HG03108 (cell line): ENCODE results near the gene TRDN.
"Not testable (repeated sequence)": the region's sequence is repeated elsewhere in the genome, so short reads cannot be mapped to it uniquely, and the experiment has no call there.

Source experiments
- ATAC-seq: cut with Tn5 transposase; IDR thresholded peaks from one replicate; pipeline ENCODE4 v1.9.1; 2021; ENCODE audit warnings: moderate library complexity; ENCODE audit not compliant: unreplicated experiment

TRDN gene

DNA sequence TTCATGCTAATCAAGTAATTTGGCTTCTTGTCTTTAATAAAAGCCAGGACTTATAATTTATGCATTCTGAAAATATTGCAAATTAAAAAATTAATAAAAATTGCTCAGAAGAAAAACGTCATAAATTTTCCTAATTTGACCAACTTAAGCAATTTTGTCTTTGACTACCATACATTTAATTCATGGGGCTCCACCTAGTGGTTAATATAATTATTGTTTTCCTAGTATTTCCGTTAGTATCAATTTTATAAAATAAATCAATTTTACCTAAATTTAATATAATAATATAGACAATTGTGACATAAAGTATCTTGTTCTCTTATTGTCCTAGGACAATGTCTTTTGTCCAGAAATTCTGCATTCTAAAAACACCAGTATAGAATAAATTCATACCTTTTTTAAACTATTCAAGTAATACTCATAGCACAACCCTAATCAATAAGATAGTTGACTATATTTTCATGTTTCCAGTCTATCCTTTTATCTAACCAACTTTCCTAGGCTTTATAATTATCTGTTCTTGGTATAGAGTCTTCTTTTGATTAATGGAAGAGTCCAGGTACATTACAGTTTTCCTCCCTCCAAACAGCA lies 319.9 kb downstream of the TRDN start:
- ATAC-seq, result no peak

DNA sequence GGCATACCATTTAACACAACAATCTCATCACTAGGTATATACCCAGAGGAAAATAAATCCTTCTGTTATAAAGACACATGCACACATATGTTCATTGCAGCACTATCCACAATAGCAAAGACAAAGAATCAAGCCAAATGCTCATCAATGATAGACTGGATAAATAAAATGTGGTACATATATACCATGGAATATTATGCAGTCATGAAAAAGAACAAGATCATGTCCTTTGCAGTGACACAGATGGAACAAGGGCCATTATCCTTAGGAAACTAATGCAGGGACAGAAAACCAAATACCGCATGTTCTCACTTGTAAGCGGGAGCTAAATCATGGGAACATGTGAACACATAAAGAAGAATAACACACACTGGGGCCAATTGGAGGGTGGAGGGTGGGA lies 322.3 kb downstream of the TRDN start:
- ATAC-seq, result not testable (repeated sequence)

DNA sequence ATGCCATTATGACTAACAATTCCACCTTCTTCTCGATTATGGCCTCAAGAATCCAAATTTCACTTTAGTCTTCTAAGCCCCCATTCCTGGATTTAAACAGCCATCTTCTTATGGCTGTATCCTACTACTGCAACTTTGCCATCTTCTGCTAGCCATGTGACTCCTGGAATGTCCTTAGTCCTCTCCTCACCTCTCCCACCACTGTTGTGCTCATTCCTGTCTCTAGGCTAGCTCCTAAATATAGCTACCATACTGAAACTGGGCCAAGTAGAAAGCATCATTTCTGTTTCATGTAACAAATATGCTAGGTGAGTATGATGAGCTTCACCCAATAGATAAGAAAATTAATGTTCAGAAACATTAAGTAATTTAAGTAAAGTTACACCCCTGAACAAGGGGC lies 327.6 kb downstream of the TRDN start:
- ATAC-seq, result no peak

DNA sequence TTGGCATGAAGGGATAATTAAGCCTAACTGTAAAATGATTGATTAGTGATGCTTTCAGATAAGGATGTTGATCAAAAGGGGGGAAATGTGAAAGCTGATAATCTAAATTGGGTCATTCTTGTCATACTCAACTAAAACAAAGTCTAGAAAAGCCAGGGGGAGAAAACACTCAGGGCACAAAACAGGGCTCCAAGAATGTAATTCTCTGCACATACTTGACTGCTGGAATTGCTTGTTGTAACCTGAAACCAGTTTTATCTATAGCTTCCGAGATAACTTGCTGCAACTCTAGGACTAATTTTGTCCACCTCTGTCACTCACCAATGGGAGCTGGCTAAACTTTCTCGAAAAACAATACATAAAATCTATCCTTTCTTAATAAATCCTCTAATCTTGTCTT lies 330.4 kb downstream of the TRDN start:
- no peak for ATAC-seq

DNA sequence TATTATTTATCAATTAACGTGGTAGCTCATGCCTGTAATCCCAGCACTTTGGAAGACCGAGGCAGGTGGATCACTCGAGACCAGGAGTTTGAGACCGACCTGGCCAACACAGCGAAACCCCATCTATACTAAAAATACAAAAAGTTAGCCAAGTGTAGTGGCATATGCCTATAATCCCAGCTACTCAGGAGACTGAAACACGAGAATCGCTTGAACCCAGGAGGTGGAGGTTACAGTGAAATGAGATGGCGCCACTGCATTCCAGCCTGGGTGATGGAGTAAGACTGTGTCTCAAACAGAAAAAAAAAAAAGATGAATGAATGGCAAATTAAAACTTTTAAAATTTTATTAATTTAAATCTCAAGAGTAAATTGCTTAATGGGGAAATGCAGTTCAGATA lies 341.1 kb downstream of the TRDN start:
- ATAC-seq, result no peak

DNA sequence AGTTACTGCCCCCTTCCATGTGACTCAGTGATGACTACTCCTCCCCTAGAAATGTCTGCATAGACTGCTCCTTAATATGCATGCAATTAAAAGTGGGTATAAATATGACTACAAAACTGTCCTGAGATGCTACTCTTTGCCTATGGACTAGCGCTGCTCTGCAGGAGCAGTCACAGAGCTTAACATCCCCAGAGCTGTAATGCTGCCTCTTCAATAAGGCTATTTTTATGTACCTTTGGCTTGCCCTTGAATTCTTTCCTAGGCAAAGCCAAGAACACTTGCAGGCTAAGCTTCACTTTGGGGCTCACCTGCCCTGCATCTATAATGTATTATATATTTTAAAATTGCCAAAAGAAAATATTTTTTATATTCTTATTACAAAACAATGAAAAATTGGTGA lies 341.6 kb downstream of the TRDN start:
- ATAC-seq, result no peak

DNA sequence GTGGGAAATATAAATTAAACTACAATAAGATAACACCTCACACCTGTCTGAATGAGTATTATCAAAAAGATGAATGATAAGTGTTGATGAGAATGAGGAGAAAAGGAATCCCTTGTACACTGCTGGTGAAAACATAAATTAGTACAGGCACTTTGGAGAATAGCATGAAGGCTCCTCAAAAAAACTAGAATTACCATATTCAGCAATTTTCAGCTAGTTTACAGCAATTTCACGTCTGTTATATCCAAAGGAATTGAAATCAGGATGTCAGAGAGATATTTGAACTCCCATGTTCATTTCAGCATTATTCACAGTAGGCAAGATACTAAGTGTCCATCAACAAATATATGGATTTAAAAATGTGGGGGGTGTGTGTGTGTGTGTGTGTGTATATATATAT lies 348.1 kb downstream of the TRDN start:
- ATAC-seq, result no peak

DNA sequence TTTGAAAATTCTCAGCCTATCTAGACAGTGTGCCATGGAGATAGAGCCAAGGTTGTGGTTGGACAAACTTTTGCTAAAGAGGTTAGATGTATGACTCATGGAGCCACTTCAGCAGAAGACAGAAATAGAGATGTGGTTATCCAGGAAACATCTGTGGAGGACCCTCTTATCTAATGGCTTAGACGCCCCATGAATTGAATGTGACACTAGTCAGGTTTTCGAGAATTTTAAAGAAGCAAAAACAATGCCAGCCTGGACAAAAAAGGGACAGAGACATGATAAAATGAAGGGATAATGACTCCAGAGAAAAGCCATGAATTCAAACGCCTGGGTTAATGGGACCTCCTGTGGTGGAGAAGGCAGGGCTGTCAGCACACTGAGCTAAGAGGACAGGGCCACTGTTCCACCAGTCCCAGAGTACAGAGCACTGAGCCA lies 360.2 kb downstream of the TRDN start:
- no peak for ATAC-seq

DNA sequence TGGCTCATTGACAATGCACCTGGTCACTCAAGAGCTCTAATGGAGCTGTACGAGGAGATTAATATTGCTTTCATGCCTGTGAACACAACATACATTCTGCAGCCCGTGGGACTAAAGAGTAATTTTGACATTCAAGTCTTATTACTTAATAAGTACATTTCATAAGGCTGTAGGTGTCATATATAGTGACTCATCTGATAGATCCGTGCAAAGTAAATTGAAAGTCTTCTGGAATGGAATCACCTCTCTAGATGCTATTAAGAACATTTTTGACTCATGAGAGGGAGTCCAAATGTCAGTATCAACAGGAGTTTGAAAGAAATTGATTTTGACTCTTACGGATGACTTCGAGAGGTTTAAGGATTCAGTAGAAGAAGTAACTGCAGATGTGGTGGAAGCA lies 372.8 kb downstream of the TRDN start:
- no peak for ATAC-seq

DNA sequence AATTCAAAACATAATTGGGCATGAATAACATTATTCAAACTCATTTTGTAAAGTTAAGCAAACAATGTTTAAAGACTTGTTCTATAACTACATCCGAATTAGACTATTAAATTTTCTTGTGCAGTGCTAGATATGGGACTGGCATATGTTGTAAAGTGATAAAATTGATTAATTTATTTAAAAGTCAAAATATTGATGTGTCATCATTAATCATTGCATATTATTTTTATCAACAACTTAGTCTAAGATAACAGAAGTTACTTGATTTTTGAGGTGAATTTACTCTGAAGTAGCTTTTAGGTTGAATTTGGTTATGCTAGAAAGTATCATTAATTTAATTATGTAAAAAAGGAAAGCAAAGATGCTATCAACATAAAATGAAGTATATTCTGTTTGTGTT lies 396.1 kb downstream of the TRDN start:
- no peak for ATAC-seq

DNA sequence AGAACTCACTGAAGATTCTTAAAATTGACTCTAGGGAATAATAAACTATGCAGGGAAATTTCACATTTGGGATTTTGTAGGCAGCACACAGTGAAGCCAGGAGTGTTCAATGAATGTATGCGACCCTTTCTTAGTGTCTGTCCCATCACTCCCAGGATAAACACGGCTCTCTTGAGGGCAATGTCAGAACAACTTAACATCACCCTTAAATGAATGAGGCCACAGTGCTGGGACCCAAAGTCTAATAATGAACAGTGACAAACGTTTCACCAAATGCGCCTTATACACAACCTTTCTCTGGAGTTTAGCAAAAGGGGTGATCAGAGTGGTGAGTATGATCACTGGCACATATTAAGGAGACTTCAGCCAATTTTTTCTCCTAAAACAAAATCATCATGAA lies 403.4 kb downstream of the TRDN start:
- ATAC-seq, result no peak

DNA sequence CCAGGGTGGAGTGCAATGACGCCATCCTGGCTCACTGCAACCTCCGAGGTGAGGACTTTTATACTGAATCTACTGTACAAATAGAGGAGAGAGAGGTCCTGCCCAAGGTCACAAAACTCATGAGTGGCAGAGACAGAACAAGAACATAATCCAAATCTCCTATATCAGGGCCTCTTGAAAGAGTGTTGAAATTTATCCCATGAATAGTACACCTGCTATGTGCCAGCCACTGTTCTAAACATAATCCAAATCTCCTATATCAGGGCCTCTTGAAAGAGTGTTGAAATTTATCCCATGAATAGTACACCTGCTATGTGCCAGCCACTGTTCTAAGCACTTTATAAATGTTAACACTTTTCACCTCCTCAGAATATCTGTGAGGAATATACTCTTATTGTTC lies 409.0 kb downstream of the TRDN start:
- ATAC-seq, result not testable (repeated sequence)

DNA sequence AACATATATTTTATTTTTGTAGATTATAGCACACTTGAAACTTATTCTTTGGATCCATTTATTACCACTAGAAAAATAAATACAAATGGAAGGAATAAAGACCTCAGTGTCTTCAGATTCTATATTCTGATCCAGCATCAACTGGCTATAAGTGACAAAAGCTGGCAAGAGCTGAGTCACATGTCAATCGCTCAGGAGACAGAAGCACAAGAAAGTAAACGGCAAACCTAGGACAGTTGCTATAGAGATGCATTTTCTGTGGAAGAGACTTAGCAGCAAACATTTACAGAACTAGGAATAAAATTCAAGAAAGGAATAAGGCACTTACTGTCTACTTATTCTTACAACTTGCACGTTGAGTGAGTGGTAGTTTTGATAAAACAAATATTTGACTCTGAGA lies 410.4 kb downstream of the TRDN start:
- ATAC-seq, result no peak

DNA sequence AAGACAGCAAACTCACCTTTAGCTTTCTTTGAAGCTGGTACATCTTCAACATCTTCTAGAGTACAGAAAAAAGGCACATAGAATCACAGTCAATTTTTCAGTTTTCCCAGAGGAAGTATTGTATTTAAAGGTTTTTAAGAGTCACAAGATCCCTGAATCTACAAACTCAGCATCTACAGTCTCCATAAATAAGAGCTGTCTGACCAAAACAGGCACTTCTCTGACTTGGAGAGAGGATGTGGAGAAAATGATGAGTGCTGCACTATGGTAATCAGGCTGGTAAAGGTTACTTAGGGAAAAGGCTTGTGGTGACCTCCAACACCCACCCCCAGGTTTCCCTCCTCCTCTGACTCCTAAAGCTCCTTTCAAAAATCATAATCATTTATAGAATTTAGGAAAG lies 412.7 kb downstream of the TRDN start:
- no peak for ATAC-seq

DNA sequence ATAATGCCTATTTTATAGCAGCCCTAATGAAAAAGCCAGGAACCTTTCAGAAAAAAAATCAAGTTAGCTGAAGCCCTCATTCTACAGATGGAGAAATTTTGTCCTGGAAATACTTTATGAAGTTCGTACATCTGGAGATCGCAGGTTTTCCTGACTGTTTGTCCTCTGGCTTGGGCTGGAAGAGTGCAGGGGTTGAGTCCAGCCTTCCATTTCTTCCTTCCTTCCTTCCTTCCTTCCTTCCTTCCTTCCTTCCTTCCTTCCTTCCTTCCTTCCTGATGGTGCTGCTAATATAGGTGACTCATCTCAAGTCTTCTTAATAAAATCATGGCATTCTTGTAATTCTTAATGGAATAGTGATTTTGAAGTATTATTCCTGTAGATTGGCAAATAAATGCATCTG lies 413.3 kb downstream of the TRDN start:
- ATAC-seq, result no peak

DNA sequence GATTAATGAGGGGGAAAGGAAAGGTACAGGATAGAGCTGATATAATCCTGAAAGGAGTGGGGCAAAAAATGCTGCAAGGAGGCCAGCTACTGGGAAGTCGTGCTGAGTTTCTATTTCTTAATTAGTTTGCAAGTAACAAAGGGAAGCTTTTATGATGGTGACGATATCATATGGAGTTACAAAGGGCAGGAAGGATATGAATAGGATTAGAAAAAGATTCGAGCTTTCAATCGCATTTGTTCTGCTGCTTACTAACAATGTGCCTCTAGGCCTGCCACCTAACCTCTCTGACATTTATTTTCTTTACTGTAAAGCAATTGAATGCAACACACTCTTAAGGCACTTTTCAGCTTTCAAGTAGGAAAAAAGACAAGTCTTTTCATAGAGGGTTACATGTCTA lies 421.5 kb downstream of the TRDN start:
- ATAC-seq, result no peak

DNA sequence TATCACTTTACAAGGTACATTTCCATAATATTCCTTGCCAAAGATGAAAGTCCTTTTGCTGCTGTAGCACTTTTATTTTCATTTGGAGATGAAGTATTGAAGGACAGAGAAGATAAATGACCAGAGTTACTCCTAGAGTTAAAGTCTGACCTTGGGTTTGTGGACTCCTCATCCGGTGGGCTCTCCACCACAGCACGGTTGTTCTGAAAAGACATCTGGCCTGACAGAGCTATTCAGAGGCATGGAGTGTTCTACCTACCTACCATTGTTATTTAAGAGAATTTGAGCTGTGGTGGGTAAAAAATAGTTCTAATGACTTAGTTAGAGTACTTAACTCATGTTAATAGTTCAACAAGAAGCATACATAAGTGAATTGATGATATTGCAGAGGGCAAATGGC lies 422.3 kb downstream of the TRDN start:
- no peak for ATAC-seq

DNA sequence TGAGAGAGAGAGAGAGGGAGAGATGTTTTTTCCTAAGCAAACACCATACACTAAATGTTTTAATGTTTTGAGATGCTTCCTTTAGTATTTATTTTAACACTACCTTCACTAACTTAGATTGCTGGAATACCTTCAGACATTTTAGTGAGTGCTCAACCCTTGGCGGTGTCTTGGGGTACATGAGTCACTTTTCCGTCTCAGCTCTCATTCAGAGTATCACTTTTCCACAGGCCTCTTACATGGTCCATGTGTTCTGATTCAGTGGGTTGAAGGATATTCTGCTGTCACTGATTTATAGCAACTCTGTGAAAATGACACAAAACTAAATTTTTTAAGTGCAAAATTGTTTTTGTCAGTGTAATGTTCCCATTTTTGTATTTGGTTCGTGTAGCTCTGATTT lies 422.8 kb downstream of the TRDN start:
- ATAC-seq, result no peak

DNA sequence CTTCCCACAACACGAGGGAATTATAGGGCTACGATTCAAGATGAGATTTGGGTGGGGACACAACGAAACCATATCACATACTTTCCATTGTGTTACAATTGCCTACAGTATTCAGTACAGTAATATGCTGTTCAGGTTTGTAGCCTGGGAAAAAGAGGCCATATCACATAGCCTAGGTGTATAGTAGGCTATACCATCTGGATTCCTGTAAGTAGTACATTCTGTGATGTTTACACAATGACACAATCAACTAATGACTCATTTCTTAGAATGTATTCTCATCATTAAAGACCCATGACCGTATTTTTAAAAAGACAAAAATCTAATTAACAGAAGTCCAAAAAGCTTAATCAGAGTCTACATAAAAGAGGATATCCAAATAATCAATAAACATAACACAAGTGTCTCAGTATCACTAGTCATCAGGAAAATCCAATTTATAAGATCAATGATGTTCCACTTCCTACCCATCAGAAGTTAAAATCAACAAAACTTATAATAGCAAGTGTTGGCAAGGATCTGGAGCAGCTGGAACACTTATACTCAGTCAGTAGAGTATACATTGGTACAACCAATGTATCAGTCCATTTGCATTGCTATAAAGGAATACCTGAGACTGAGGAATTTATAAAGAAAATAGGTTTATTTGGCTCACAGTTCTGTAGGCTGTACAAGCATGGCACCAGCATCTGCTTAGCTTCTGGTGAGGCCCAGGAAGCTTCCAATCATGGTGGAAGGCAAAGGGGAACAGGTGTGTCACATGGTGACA lies 424.8 kb downstream of the TRDN start:
- ATAC-seq, result no peak

DNA sequence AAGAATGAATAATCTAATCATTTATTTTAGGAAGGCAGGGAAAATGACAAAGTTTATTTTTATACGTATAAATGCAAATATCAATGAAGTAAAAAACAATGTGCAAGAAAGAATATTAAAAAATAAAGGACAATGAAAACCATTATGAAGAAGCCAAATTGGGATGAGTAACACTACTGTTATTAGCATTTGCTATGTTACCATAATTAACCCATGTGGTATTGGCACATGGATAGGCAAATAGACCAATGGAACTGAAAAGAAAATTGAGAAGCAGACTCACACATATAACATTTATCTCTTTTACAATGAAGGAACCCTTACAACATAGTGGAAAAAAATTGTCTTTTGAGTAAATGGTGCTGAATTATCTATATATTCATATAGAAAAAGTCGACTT lies 426.1 kb downstream of the TRDN start:
- no peak for ATAC-seq

DNA sequence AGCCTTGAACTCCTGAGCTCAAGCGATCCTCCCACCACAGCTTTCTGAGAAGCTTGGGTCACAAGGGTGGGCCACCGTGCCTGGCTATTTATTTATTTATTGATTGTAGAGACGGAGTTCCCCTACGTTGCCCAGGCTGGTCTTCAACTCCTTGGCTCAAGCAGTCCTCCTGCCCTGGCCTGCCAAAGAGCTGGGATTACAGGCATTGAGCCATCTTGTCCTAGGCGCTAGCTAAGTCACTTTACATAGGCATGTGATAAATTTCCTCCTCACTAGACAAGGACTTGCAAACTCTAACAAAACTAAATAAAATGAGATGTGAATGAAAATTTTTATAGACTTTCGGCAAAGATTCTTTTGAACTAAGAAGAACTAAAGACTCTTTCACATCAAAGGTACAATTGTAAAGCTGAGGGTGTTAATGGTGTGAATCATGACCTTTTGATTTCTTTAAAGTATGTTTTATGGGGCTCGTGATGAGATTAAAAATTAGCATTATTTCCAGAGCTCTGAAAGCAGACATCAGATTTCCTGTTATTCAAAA lies 428.7 kb downstream of the TRDN start:
- no peak for ATAC-seq

DNA sequence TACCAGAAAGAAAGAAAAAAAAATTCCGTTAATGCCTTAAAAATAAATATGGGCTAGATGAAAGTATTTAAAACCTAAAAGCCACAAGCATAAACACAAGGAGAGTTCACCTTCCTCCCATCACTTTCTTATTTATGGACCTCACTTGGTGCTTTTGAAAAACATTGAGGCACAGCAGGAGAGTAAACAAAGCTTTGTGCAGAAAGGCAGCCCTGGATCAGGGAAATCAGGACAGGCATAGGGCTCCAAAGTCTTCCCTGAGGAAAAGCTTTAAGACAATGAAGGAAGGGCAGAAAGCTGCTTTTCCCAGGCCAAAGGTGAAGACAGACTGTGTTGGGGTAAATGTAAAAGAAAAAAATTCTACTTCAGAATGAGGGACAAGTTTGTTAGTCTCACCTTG lies 432.8 kb downstream of the TRDN start:
- no peak for ATAC-seq
